Retinal pigment epithelial cell (primary cell): Measurements from ENCODE around the gene PPM1M.

ENCODE experiments used
- DNase-seq: peaks from one replicate; pipeline ENCODE4 v3.0.0-alpha.2; 2010; ENCODE audit warnings: low read depth
- H3K4me3 ChIP-seq: 2 replicates; pipeline ENCODE4 v1.5.1; 2011; ENCODE audit warnings: mild to moderate bottlenecking, low read length, control low read depth, moderate library complexity
- TF ChIP-seq, protein P1 (sequence below): conservative IDR thresholded peaks from 2 replicates; pipeline ENCODE4 v1.5.1; 2011; ENCODE audit warnings: low read depth, low read length, control low read depth, inconsistent platforms

Gene PPM1M

DNA sequence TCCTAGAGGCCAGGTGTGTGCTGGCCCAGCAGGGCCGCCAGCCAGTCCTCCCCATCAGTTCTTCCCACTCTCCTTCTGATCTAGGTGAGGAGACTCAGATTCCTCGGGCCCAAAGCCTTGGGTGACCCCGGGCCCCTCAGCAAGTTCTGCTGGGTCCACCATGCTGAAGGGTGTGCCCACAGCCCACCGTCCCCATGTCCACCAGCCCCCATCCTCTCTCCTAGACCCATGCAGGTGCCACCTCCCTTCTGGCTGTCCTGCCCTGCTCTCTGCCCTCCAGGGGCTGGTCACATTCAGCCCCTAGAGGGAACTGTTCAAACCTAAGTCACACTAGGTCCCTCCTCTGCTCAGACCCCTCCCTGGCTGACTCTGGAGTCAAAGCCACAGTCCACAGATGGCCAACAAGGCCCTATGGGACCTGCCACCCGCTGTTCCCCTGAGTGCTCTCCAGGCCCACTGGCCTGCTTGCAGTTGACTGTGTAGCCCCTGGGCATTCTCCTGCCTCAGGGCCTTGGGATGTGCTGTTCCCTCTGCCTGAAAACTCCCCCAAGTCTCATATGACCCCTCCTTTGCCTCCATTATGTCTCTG lies 19.2 kb upstream of the PPM1M start:
- no peak overlapping the region for H3K4me3 ChIP-seq
- DNase-seq = no peak
- TF ChIP-seq, protein P1, sequence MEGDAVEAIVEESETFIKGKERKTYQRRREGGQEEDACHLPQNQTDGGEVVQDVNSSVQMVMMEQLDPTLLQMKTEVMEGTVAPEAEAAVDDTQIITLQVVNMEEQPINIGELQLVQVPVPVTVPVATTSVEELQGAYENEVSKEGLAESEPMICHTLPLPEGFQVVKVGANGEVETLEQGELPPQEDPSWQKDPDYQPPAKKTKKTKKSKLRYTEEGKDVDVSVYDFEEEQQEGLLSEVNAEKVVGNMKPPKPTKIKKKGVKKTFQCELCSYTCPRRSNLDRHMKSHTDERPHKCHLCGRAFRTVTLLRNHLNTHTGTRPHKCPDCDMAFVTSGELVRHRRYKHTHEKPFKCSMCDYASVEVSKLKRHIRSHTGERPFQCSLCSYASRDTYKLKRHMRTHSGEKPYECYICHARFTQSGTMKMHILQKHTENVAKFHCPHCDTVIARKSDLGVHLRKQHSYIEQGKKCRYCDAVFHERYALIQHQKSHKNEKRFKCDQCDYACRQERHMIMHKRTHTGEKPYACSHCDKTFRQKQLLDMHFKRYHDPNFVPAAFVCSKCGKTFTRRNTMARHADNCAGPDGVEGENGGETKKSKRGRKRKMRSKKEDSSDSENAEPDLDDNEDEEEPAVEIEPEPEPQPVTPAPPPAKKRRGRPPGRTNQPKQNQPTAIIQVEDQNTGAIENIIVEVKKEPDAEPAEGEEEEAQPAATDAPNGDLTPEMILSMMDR = no peak

DNA sequence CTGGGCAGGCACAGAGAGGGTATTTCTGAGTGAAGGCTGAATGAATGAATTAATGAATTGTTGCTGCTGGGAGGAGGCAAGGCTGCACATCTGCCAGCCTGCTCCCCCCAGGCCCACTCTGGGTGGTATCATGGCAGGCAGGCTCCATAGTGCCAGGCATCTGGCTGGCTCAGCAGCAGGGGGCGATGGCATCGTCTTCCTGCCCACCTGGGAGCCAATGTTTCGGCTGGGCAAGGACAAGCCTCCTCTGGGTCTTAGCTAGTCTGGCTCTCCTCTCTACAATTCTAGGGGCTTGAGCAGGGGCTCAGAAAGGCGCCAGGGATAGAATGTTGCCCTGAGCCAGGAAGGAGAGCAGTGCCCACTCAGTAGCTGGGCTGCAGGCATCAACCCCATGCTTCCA lies 18.4 kb upstream of the PPM1M start:
- TF ChIP-seq, protein P1 = peak; percentile 14
- H3K4me3 ChIP-seq = no peak overlapping the region
- DNase-seq = no peak

DNA sequence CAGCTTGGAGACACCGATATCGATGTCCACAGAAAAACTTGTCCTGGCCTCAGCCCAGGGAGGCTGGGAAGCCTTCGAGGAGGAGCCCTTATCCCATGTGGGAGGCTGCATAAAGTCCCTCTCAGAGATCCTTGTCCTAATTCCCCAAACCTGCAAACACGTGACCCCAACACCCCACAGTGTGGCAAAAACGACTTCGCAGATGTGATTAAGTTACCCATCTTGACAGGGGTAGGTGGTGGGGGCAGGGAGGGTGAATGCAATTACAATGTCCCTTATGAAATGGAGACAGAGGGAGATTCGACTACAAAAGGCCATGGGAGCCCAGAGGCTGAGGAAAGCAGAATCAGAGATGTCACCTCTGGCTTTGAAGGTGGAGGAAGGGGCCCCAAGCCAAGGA lies 17.8 kb upstream of the PPM1M start:
- TF ChIP-seq, protein P1 = no peak
- H3K4me3 ChIP-seq = no peak overlapping the region
- DNase-seq = no peak

DNA sequence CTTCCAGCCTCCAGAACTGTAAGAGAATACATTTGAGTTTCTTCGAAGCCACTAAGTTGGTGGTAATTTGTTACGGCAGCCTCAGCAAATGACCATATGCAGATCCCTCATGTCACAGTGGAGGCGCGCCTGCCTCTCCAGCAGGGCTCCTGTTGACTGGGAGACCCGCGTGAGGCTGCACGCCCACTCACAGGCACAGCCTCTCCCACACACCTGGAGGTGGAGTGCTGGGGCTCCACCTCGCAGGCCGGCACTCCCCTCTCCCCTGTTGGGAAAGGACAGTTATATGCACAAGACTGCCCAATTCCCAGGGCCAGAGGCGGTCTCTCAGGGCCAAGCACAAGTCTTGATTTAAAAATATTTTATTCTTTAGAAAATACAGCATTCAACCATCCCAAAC lies 17.3 kb upstream of the PPM1M start:
- DNase-seq = no peak
- no peak overlapping the region for H3K4me3 ChIP-seq
- TF ChIP-seq, protein P1 = no peak

DNA sequence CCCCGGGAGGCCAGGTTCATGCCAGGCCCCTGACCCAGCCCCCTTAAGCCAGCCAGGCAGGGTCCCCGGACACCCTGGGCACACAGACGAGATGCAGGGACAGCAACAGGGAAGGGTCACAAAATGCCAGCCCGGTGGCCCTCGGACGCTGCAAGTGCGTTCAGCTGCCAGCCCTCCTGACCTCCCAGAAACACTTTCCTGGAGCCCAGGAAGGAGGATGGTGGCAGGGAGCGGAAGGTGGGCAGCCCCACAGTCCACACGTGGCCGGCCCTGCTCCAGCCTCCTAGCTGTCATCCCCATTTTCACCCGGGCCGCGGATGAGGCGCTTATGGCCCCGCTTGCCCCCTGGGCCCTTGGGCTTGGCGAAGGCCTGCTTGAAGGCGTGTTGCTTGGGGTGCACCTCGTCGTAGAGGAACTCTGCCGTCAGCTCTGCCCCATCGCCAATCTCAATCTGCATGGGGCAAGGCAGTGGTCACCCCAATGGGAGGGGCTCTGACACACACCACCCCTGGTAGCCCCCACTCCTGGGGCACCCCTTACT lies 16.7 kb upstream of the PPM1M start:
- DNase-seq = no peak

DNA sequence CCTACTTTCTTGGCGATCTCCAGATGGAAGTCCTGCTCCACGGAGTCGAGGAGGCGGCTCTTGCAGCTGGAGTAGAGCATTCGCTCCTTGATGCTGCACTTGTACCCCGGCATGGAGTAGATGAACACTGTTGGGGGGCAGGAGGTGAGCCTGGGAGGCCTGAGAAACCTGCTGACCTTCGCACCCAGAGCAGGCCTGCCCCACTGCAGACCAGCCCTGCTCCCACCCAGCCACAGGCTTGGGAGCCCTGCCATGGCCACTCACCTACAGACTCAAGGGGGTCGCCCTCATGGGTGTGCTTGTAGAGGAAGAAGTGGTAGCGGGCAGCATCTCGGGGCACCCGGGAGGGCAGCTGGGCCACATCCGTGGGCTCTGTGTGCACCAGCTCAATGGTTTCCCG lies 15.9 kb upstream of the PPM1M start:
- no peak for DNase-seq
- TF ChIP-seq, protein P1 = no peak

More for the DNA sequence above, 16.7 kb upstream of the PPM1M start:
- H3K4me3 ChIP-seq = no peak overlapping the region
- TF ChIP-seq, protein P1 = no peak

DNA sequence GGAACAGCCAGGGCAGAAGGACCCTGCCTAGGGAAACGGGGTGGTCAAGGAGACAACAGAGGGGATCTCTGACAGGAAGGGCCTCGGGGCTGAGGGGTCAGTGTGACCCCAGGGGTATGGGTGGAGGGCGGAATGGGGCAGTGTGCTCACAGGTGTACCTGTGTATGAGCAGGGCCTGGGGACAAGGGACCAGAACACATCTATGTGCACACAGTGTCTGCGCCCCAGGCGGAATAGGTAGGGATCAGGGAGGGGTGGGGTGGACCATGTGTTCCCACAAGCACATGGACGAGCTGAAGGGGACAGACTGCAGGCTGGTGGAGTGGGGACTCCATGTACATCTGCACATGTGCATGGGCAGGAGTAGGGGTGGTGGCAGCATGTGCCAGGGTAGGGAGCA lies 15.1 kb upstream of the PPM1M start:
- no peak overlapping the region for H3K4me3 ChIP-seq
- DNase-seq = no peak
- TF ChIP-seq, protein P1 = no peak

More for the DNA sequence above, 15.9 kb upstream of the PPM1M start:
- H3K4me3 ChIP-seq = no peak overlapping the region
